C4-2B (cell line): ENCODE results near the gene AFF4.

ENCODE experiments used
- ZFX ChIP-seq: fragments of 450-650 bp; IDR thresholded peaks from 2 replicates; pipeline ENCODE4 v1.6.1; 2017
- TF ChIP-seq, protein P1 (sequence below): fragments of 450-650 bp; conservative IDR thresholded peaks from 2 replicates; pipeline ENCODE4 v1.5.1; 2017; ENCODE audit warnings: mild to moderate bottlenecking

DNA sequence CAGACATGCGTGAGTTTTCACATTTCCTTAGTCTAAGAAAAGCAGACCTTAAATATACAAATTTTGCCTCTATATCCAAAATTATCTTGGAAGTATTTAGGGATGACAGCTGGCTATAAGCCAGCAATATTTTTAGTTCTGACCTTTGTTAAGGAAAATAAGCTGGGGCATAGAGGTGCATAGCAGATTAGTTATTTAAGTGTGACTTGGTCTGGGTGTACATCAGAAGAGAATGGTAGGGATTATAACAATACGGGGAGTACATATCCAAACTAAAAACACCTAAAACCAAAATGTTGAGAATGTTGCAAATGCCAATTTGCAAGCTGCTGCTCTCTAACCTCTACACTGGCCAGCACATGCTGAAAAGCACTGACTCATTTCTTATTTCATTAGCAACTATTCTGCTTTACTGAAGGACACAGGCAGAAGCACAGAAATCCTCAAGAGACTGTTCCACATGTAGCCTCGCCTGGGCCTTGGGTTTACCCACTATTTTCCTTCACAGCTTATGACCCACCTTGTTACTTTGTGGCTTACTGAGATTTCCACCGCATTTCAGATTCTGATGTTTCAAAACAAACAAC lies 67.6 kb downstream of the AFF4 start:
- TF ChIP-seq ZFX, result no peak
- TF ChIP-seq, protein P1, sequence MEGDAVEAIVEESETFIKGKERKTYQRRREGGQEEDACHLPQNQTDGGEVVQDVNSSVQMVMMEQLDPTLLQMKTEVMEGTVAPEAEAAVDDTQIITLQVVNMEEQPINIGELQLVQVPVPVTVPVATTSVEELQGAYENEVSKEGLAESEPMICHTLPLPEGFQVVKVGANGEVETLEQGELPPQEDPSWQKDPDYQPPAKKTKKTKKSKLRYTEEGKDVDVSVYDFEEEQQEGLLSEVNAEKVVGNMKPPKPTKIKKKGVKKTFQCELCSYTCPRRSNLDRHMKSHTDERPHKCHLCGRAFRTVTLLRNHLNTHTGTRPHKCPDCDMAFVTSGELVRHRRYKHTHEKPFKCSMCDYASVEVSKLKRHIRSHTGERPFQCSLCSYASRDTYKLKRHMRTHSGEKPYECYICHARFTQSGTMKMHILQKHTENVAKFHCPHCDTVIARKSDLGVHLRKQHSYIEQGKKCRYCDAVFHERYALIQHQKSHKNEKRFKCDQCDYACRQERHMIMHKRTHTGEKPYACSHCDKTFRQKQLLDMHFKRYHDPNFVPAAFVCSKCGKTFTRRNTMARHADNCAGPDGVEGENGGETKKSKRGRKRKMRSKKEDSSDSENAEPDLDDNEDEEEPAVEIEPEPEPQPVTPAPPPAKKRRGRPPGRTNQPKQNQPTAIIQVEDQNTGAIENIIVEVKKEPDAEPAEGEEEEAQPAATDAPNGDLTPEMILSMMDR, result no peak
